NT2/D1 (cell line): ENCODE data around the gene RASA1.

Experiments used
- DNase-seq: peaks from one replicate; pipeline ENCODE4 v3.0.0-alpha.2; 2011; ENCODE audit warnings: low read depth, low spot score
- H3K27me3 ChIP-seq: 2 replicates; pipeline ENCODE4 v1.6.0; 2011; ENCODE audit warnings: mild to moderate bottlenecking; ENCODE audit not compliant: insufficient read length, insufficient read depth
- H3K36me3 ChIP-seq: 2 replicates; pipeline ENCODE4 v1.6.1; 2011; ENCODE audit warnings: mild to moderate bottlenecking, low read length, mixed read lengths; ENCODE audit not compliant: insufficient read depth, insufficient read length
- H3K4me1 ChIP-seq: 2 replicates; pipeline ENCODE4 v1.5.1; 2011; ENCODE audit not compliant: insufficient read depth, insufficient read length
- H3K4me3 ChIP-seq: 2 replicates; pipeline ENCODE4 v1.5.1; 2011; ENCODE audit warnings: low read depth; ENCODE audit not compliant: insufficient read length
- H3K9ac ChIP-seq: 2 replicates; pipeline ENCODE4 v1.6.0; 2011; ENCODE audit warnings: low read depth; ENCODE audit not compliant: insufficient read length
- H3K9me3 ChIP-seq: 2 replicates; pipeline ENCODE4 v1.5.1; 2011; ENCODE audit warnings: mild to moderate bottlenecking, low read length; ENCODE audit not compliant: insufficient read depth
- SUZ12 ChIP-seq: IDR thresholded peaks from 2 replicates; pipeline ENCODE4 v1.6.1; 2011; ENCODE audit not compliant: insufficient read length, insufficient read depth; ENCODE audit errors: extremely low read depth
- YY1 ChIP-seq: IDR thresholded peaks from 2 replicates; pipeline ENCODE4 v1.6.1; 2011; ENCODE audit not compliant: insufficient read length, insufficient read depth
- ZNF274 ChIP-seq: IDR thresholded peaks from 2 replicates; pipeline ENCODE4 v1.6.1; 2011; ENCODE audit warnings: mild to moderate bottlenecking, low read depth, low read length

Gene RASA1

DNA sequence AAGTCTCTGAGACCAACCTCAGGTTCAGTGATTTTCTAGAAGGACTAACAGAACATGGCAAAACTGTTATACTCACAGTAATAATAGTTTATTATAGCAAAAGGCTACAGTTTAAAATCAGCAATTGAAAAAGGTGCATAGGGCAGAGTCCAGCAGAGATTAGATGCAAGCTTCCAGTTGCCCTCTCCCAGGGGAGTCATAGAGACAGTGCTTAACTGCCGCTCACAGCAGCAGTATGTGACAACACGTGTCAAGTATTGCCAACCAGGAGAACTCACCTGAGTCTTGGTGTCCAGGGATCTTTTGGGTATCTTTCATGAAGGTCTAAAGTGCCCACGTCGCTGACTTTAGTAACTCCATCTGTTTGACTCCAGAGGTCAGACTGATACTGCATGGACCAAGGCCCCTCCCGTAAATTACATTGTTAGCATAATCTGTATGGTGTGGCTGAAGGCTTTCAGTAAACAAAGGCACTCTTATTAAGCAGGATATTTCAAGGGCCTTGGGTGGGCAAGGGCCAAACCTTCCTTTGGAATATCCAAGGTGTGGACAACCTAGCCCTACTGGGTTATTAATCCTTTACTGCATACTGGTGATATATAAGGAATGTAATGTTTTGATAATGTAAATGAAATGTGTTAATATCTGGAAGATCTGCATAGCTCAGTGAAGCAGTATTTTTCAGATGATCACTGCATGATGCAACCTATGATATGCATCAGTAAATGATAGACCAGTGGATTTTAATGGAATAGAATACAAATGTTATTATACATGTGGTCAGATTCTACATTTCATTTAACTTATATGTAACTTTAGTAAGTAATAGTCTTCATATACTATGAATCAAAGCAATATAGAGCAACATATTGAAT lies 44.0 kb downstream of the RASA1 start:
- H3K27me3 ChIP-seq, result no peaks in the 10 kb centered on the region
- no peak overlapping the region for H3K4me3 ChIP-seq
- H3K9me3 ChIP-seq, result no peaks in the 10 kb centered on the region
- no peak overlapping the region for H3K9ac ChIP-seq
- no peak for TF ChIP-seq SUZ12
- TF ChIP-seq YY1, result no peak
- no peak for TF ChIP-seq ZNF274
- no peaks in the 10 kb centered on the region for H3K4me1 ChIP-seq
- H3K36me3 ChIP-seq, result no peaks in the 10 kb centered on the region
- no peak for DNase-seq

DNA sequence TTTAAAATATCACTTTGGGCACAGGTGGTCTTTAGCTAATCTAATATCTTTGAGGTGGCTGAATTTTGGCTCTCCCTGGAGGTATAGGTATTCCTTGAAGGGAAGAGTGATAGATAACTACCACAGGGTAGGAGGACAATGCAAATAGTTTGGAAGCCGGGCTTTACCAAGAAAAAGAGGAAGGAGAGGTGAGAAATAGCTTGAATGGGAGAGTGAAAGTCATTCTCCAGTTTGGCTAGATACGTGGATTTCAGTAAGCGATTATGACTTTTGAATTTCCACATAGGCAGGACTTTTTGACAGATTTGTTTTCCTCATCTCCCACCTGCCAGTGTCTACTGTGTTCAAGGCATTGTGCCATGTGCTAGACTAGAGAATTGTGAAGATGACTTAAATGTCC lies 45.5 kb downstream of the RASA1 start:
- no peak for DNase-seq
- Histone ChIP-seq H3K9me3 (no peaks in the 10 kb centered on the region), H3K36me3 (no peaks in the 10 kb centered on the region), H3K4me3 (no peak overlapping the region), H3K4me1 (no peaks in the 10 kb centered on the region), H3K9ac (no peak overlapping the region), H3K27me3 (no peaks in the 10 kb centered on the region)
- TF ChIP-seq YY1 (no peak), ZNF274 (no peak), SUZ12 (no peak)

DNA sequence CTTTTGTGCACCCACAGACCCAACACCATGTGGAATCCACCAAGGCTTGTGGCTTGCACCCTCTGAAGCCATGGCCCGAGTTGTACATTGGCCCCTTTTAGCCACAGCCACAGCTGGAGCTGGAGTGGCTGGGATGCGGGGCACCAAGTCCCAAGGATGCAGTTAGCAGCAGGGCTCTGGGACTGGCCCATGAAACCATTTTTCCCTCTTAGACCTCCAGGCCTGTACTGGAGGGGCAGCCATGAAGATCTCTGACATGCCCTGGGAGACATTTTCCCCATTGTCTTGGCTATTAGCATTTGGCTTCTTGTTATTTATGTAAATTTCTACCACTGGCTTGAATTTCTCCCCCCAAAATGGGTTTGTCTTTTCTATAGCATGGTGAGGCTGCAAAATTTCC lies 51.8 kb downstream of the RASA1 start:
- no peak for TF ChIP-seq SUZ12
- no peak for TF ChIP-seq ZNF274
- no peak for TF ChIP-seq YY1
- H3K4me3 ChIP-seq, result no peak overlapping the region
- H3K9ac ChIP-seq, result no peak overlapping the region
- H3K4me1 ChIP-seq, result no peaks in the 10 kb centered on the region
- no peak for DNase-seq
- H3K36me3 ChIP-seq, result peaks cover 2% of the 10 kb centered on the region
- H3K27me3 ChIP-seq, result no peaks in the 10 kb centered on the region
- H3K9me3 ChIP-seq, result peaks cover 18% of the 10 kb centered on the region; the same call in 1 of the 2 replicates

DNA sequence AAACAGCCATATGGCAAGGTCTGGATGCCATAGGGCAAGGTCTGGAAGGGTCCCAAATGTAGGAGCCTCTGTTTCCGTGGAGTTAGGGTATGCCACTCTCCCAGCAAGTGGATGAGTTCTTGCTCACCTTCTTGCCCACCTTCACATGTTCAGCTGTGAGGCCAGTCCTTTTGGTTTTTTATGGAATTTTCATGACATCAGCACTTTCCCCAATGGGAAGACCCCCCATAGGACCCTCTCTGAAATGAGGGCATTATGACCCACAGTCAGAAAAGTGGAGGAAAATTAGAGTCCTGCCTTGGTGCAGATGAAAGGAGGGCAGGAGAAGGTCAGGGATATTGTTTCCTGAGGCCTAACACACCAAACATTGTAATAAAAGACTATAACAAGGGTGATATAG lies 53.9 kb downstream of the RASA1 start:
- no peak for DNase-seq
- H3K9ac ChIP-seq, result no peak overlapping the region
- H3K4me3 ChIP-seq, result no peak overlapping the region
- H3K4me1 ChIP-seq, result no peaks in the 10 kb centered on the region
- peaks cover 18% of the 10 kb centered on the region; the same call in 1 of the 2 replicates for H3K9me3 ChIP-seq
- H3K36me3 ChIP-seq, result peaks cover 2% of the 10 kb centered on the region
- no peak for TF ChIP-seq YY1
- no peak for TF ChIP-seq ZNF274
- no peak for TF ChIP-seq SUZ12
- no peaks in the 10 kb centered on the region for H3K27me3 ChIP-seq

DNA sequence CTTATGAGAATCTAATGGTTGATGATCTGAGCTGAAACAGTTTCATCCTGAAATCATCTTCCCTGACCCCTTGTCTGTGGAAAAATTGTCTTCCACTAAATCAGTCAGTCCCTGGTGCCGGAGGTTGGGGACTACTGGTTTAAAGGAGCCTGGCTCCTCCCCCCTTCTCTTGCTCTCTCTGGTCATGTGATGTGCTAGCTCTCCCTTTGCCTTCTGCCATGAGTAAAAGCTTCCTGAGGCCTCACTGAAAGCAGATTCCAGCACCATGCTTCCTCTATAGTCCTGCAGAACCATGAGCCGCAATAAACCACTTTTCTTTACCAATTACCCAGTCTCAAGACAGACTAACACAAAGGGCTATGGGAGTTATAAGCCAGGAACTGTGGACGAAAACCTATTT lies 54.7 kb downstream of the RASA1 start:
- TF ChIP-seq SUZ12 (no peak), YY1 (no peak), ZNF274 (no peak)
- DNase-seq, result no peak
- peaks cover 2% of the 10 kb centered on the region for H3K36me3 ChIP-seq
- no peaks in the 10 kb centered on the region for H3K27me3 ChIP-seq
- no peak overlapping the region for H3K4me3 ChIP-seq
- H3K4me1 ChIP-seq, result no peaks in the 10 kb centered on the region
- H3K9me3 ChIP-seq, result peaks cover 18% of the 10 kb centered on the region; the same call in 1 of the 2 replicates
- no peak overlapping the region for H3K9ac ChIP-seq

DNA sequence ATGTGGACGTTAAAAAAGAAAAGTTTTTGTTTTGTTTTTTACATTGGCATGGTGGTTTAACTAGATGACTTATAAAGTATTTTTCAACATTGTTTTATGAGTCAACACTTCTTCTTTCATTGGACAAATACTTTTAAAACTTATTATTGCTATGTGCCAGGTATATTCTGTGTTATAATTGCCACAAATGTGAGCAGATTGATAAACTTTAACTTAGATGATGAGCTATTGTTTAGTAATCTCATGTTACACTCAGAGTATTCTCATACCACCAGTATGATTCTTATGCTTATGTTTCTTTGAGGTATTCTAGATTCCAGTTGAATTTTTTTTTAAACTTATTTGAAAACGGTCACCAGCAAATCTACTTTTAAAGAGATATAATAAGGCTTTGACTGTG lies 60.3 kb downstream of the RASA1 start:
- no peak overlapping the region for H3K9ac ChIP-seq
- H3K9me3 ChIP-seq, result no peaks in the 10 kb centered on the region
- DNase-seq, result no peak
- H3K4me1 ChIP-seq, result no peaks in the 10 kb centered on the region
- H3K4me3 ChIP-seq, result no peak overlapping the region
- H3K36me3 ChIP-seq, result no peaks in the 10 kb centered on the region
- TF ChIP-seq SUZ12, result no peak
- TF ChIP-seq YY1, result no peak
- TF ChIP-seq ZNF274, result no peak
- no peaks in the 10 kb centered on the region for H3K27me3 ChIP-seq

DNA sequence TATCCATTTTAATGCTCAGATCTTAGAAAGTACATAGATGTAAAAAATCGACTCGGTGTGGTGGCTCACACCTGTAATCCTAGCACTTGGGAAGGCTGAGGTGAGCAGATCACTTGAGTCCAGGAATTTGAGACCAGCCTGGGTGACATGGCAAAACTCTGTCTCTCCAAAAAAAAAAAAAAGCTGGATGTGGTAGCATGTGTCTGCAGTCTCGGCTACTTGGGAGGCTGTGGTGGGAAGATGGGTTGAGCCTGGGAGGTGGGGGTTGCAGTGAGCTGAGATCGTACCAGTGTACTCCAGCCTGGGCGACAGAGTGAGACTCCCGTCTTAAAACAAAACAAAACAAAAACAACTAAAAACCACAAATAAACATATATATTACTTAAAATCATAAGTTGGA lies 61.4 kb downstream of the RASA1 start:
- Histone ChIP-seq H3K36me3 (peaks cover 6% of the 10 kb centered on the region), H3K27me3 (no peaks in the 10 kb centered on the region), H3K9ac (no peak overlapping the region), H3K9me3 (no peaks in the 10 kb centered on the region), H3K4me3 (no peak overlapping the region), H3K4me1 (no peaks in the 10 kb centered on the region)
- no peak for DNase-seq
- TF ChIP-seq YY1, result no peak
- no peak for TF ChIP-seq ZNF274
- TF ChIP-seq SUZ12, result no peak

DNA sequence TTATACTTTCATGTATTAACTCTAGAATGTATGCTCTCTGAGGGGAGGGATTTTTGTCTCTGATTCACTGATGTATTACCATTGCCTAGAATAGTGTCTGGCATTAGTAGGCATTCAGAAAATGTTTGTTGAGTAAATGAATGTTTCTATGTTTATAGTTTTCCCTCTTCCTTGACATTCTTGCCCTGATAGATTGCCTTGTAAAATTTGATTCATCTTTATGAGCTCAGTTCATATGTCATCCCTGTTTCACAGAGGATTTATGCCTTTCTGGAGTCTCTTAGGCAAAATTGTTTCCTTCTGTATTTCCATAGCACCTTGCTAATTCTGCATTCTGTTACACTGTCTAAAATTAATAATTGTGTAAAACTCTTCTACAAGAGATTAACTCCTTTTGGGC lies 72.3 kb downstream of the RASA1 start:
- no peaks in the 10 kb centered on the region for H3K4me1 ChIP-seq
- H3K27me3 ChIP-seq, result no peaks in the 10 kb centered on the region
- no peaks in the 10 kb centered on the region for H3K9me3 ChIP-seq
- no peak for TF ChIP-seq SUZ12
- no peak for TF ChIP-seq ZNF274
- TF ChIP-seq YY1, result no peak
- no peak overlapping the region for H3K4me3 ChIP-seq
- no peak overlapping the region for H3K9ac ChIP-seq
- peaks cover 17% of the 10 kb centered on the region for H3K36me3 ChIP-seq
- no peak for DNase-seq
